Upper lobe of left lung (tissue), 4 donors: Measurements from ENCODE around the gene SEPTIN10.

ENCODE experiments used
- CTCF ChIP-seq, 6 experiments: fragments of 450-650 bp in 4 of 6; fragments of 200-600 bp in 2 of 6; sonication (generic) in 2 of 6; IDR thresholded peaks; one replicate each; pipeline ENCODE4 v1.5.1; 2016 to 2019; ENCODE audit warnings: antibody characterized with exemption in 6 of 6
- POLR2A ChIP-seq, 4 donors: fragments of 450-650 bp; IDR thresholded peaks; one replicate each; pipeline ENCODE4 v1.5.1; 2016 to 2017; ENCODE audit warnings: antibody characterized with exemption in 4 of 4, mild to moderate bottlenecking in 2 of 4

GRCh38 chr2:109604597-109604996 is 9.2 kb downstream of the SEPTIN10 start:
- no peak for TF ChIP-seq POLR2A (IDR thresholded peaks at IDR 0.05)
- no peak for TF ChIP-seq CTCF (IDR thresholded peaks at IDR 0.05)
